ENCODE measurements around the gene AIG1.

AIG1 gene

GRCh38 chr6:143262859-143263258, 202.2 kb downstream of the AIG1 start:
- POLR2A ChIA-PET = no interaction called here
- no peak for DNase-seq (ENCODE audit: extremely low spot score)
- TF ChIP-seq LEF1 (IDR thresholded peaks at IDR 0.05; ENCODE audit: borderline replicate concordance) (no peak), NFRKB (IDR thresholded peaks at IDR 0.05) (no peak), CTBP1 (IDR thresholded peaks at IDR 0.05; ENCODE audit: borderline replicate concordance) (no peak), ARNT (IDR thresholded peaks at IDR 0.05) (no peak), SP1 (IDR thresholded peaks at IDR 0.05) (no peak), TARDBP (IDR thresholded peaks at IDR 0.05) (no peak), FOXM1 (IDR thresholded peaks at IDR 0.05; ENCODE audit: borderline replicate concordance) (no peak), FOXK2 (IDR thresholded peaks at IDR 0.05) (no peak), BHLHE40 (IDR thresholded peaks at IDR 0.05; ENCODE audit: borderline replicate concordance) (no peak), L3MBTL2 (conservative IDR thresholded peaks at IDR 0.05) (no peak), FOXA1 (IDR thresholded peaks at IDR 0.05) (no peak), ZNF384 (IDR thresholded peaks at IDR 0.05) (no peak), ELF4 (IDR thresholded peaks at IDR 0.05) (no peak), HDGF (IDR thresholded peaks at IDR 0.05; ENCODE audit: borderline replicate concordance) (no peak), SUZ12 (IDR thresholded peaks at IDR 0.05) (no peak)
- TF ChIP-seq, protein P1, sequence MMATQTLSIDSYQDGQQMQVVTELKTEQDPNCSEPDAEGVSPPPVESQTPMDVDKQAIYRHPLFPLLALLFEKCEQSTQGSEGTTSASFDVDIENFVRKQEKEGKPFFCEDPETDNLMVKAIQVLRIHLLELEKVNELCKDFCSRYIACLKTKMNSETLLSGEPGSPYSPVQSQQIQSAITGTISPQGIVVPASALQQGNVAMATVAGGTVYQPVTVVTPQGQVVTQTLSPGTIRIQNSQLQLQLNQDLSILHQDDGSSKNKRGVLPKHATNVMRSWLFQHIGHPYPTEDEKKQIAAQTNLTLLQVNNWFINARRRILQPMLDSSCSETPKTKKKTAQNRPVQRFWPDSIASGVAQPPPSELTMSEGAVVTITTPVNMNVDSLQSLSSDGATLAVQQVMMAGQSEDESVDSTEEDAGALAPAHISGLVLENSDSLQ (IDR thresholded peaks at IDR 0.05) = no peak
- CTCF ChIA-PET = no interaction called here

GRCh38 chr6:143264379-143264778, 203.7 kb downstream of the AIG1 start:
- DNase-seq (ENCODE audit: extremely low spot score) = no peak
- TF ChIP-seq SP1 (IDR thresholded peaks at IDR 0.05) (no peak), L3MBTL2 (conservative IDR thresholded peaks at IDR 0.05) (no peak), ZNF384 (IDR thresholded peaks at IDR 0.05) (no peak), LEF1 (IDR thresholded peaks at IDR 0.05; ENCODE audit: borderline replicate concordance) (no peak), FOXK2 (IDR thresholded peaks at IDR 0.05) (no peak), FOXA1 (IDR thresholded peaks at IDR 0.05) (no peak), FOXM1 (IDR thresholded peaks at IDR 0.05; ENCODE audit: borderline replicate concordance) (no peak), NFRKB (IDR thresholded peaks at IDR 0.05) (no peak), HDGF (IDR thresholded peaks at IDR 0.05; ENCODE audit: borderline replicate concordance) (no peak), SUZ12 (IDR thresholded peaks at IDR 0.05) (no peak)
- TF ChIP-seq, protein P1 (IDR thresholded peaks at IDR 0.05) = no peak
- ChIA-PET CTCF (no interaction called here), POLR2A (no interaction called here)

DNA sequence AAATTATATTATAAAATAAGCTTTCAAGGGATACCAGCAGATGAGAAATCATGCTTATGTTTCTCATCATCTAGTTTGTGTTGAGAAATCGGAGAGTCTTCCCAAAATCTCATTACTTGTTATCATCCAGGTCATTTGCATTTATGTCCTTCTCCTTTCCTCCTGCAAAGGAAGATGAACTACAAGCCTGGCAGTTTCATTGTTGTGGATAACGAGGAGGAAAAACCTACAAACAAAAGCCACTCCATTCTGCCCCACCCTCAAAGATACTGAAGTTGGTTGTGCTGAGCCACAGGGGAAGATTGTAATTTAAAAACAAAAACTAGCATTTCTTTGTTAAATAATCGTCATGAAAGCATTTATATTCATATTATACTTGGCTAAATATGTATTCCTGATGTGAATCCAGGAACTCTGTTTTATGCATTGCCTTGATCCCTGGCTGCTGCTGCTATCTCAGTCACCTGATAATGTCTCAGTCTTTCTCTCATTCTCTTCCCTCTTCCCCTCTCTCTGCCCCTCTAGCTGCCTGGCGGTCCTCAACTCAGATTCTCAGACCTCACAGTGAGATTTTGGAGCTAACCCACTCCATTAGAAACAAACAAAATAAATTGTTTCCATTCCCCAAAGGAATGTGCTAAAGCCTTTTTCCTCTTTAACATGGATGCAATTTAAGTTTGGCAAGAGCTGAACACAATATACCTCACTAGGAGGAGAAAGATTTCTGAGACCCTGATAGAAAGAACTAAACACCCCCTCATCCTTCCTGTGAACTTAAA, 204.5 kb downstream of the AIG1 start:
- POLR2A ChIA-PET = no interaction called here
- CTCF ChIA-PET = no interaction called here
- TF ChIP-seq FOXA1 (IDR thresholded peaks at IDR 0.05) (no peak), SUZ12 (IDR thresholded peaks at IDR 0.05) (no peak), FOXM1 (IDR thresholded peaks at IDR 0.05; ENCODE audit: borderline replicate concordance) (no peak), HDGF (IDR thresholded peaks at IDR 0.05; ENCODE audit: borderline replicate concordance) (no peak), ZNF384 (IDR thresholded peaks at IDR 0.05) (no peak), ARNT (IDR thresholded peaks at IDR 0.05) (no peak), LEF1 (IDR thresholded peaks at IDR 0.05; ENCODE audit: borderline replicate concordance) (no peak)
- TF ChIP-seq, protein P1 (IDR thresholded peaks at IDR 0.05) = no peak
- no peak for DNase-seq (ENCODE audit: extremely low spot score)

GRCh38 chr6:143267760-143268159, 207.1 kb downstream of the AIG1 start:
- POLR2A ChIA-PET = no interaction called here
- TF ChIP-seq LEF1 (IDR thresholded peaks at IDR 0.05; ENCODE audit: borderline replicate concordance) (no peak), ZNF384 (IDR thresholded peaks at IDR 0.05) (no peak), SUZ12 (IDR thresholded peaks at IDR 0.05) (no peak), ELF4 (IDR thresholded peaks at IDR 0.05) (no peak), FOXA1 (IDR thresholded peaks at IDR 0.05) (no peak), HDGF (IDR thresholded peaks at IDR 0.05; ENCODE audit: borderline replicate concordance) (no peak), ARNT (IDR thresholded peaks at IDR 0.05) (no peak), CTBP1 (IDR thresholded peaks at IDR 0.05; ENCODE audit: borderline replicate concordance) (no peak), FOXM1 (IDR thresholded peaks at IDR 0.05; ENCODE audit: borderline replicate concordance) (no peak)

GRCh38 chr6:143268439-143268838, 207.8 kb downstream of the AIG1 start:
- CTCF ChIA-PET = no interaction called here
- POLR2A ChIA-PET = no interaction called here
- TF ChIP-seq L3MBTL2 (conservative IDR thresholded peaks at IDR 0.05) (no peak), TARDBP (IDR thresholded peaks at IDR 0.05) (no peak), BHLHE40 (IDR thresholded peaks at IDR 0.05; ENCODE audit: borderline replicate concordance) (no peak), FOXK2 (IDR thresholded peaks at IDR 0.05) (no peak), HDGF (IDR thresholded peaks at IDR 0.05; ENCODE audit: borderline replicate concordance) (no peak), LEF1 (IDR thresholded peaks at IDR 0.05; ENCODE audit: borderline replicate concordance) (no peak), CTBP1 (IDR thresholded peaks at IDR 0.05; ENCODE audit: borderline replicate concordance) (no peak), ZNF384 (IDR thresholded peaks at IDR 0.05) (no peak), ELF4 (IDR thresholded peaks at IDR 0.05) (no peak), FOXM1 (IDR thresholded peaks at IDR 0.05; ENCODE audit: borderline replicate concordance) (no peak), NFRKB (IDR thresholded peaks at IDR 0.05) (no peak)
- TF ChIP-seq, protein P1 (IDR thresholded peaks at IDR 0.05) = no peak
- DNase-seq (ENCODE audit: extremely low spot score) = no peak

More at GRCh38 chr6:143267760-143268159, 207.1 kb downstream of the AIG1 start:
- DNase-seq (ENCODE audit: extremely low spot score) = no peak
- CTCF ChIA-PET = no interaction called here
